OCI-LY7 (cell line): Measurements from ENCODE around the gene TMED6. TPM values are rescaled to one million over a fixed set of nuclear protein-coding genes. Genes with fewer than 3 reads are reported as not detected.

Source experiments
- BruUV-seq: library from RNA; stranded (reverse); fragments of 400-500 nt; replicated peaks from 2 replicates; lab custom pipeline; 2021; lab: Mats Ljungman, UMichigan
- CTCF ChIA-PET: fragments of 300-600 bp; sonication (Branson Sonifier 250); formaldehyde crosslinking; loops from one replicate; lab custom pipeline; 2022; ENCODE audit warnings: antibody characterized with exemption; ENCODE audit not compliant: unreplicated experiment; lab: Charles Lee
- POLR2A ChIA-PET: fragments of 300-600 bp; sonication (Branson Sonifier 250); formaldehyde crosslinking; loops from one replicate; lab custom pipeline; 2022; ENCODE audit warnings: antibody characterized with exemption; lab: Charles Lee
- DNase-seq: peaks from one replicate; pipeline ENCODE4 v3.0.0-alpha.2; 2015; ENCODE audit warnings: low spot score
- H2AFZ ChIP-seq: fragments of 200-600 bp; sonication (generic), shearing (Covaris generic); 2 replicates; pipeline ENCODE4 v1.6.1; 2014; ENCODE audit warnings: mild to moderate bottlenecking, antibody characterized with exemption, low read length, moderate library complexity
- H3K27ac ChIP-seq: fragments of 200-600 bp; sonication (generic); 2 replicates; pipeline ENCODE4 v1.5.1; 2014; ENCODE audit warnings: mixed run types, low read depth, mild to moderate bottlenecking, moderate library complexity, low read length, inconsistent platforms; ENCODE audit not compliant: poor library complexity, severe bottlenecking
- H3K36me3 ChIP-seq: fragments of 200-600 bp; sonication (generic); 2 replicates; pipeline ENCODE4 v1.6.1; 2014; ENCODE audit warnings: mild to moderate bottlenecking, antibody characterized with exemption, low read length, moderate library complexity, mixed read lengths; ENCODE audit not compliant: insufficient read depth
- H3K4me1 ChIP-seq: fragments of 200-600 bp; sonication (generic); 2 replicates; pipeline ENCODE4 v1.5.1; 2014; ENCODE audit warnings: mild to moderate bottlenecking, low read length; ENCODE audit not compliant: insufficient read depth, poor library complexity, severe bottlenecking
- H3K4me2 ChIP-seq: fragments of 200-600 bp; sonication (generic); 2 replicates; pipeline ENCODE4 v1.6.1; 2014; ENCODE audit warnings: mild to moderate bottlenecking, low read length
- H3K4me3 ChIP-seq: fragments of 200-600 bp; sonication (generic); 2 replicates; pipeline ENCODE4 v1.5.1; 2014; ENCODE audit warnings: mild to moderate bottlenecking, low read depth, low read length; ENCODE audit not compliant: poor library complexity, severe bottlenecking
- H3K79me2 ChIP-seq: fragments of 200-600 bp; sonication (generic); 2 replicates; pipeline ENCODE4 v1.6.1; 2016; ENCODE audit warnings: low read depth, mild to moderate bottlenecking, low read length, moderate library complexity, mixed read lengths; ENCODE audit not compliant: insufficient read depth
- H3K9me2 ChIP-seq: fragments of 200-600 bp; sonication (generic); 2 replicates; pipeline ENCODE4 v1.6.1; 2016; ENCODE audit warnings: mild to moderate bottlenecking, low read length, mixed read lengths; ENCODE audit not compliant: insufficient read depth
- H3K9me3 ChIP-seq: fragments of 200-600 bp; sonication (generic); 2 replicates; pipeline ENCODE4 v1.6.1; 2014; ENCODE audit warnings: mild to moderate bottlenecking, mixed run types, low read length, mixed read lengths
- H4K20me1 ChIP-seq: fragments of 200-600 bp; sonication (generic); 2 replicates; pipeline ENCODE4 v1.6.1; 2014; ENCODE audit warnings: mild to moderate bottlenecking, antibody characterized with exemption, low read length, moderate library complexity, mixed read lengths; ENCODE audit not compliant: insufficient read depth
- CTCF ChIP-seq: fragments of 200-600 bp; sonication (generic); conservative IDR thresholded peaks from 2 replicates; pipeline ENCODE4 v1.5.1; 2014; ENCODE audit warnings: mild to moderate bottlenecking, antibody characterized with exemption, low read length, moderate library complexity, mixed read lengths
- EZH2phosphoT487 ChIP-seq: fragments of 200-600 bp; sonication (generic); IDR thresholded peaks from 2 replicates; pipeline ENCODE4 v1.6.1; 2018; ENCODE audit warnings: low read depth, borderline replicate concordance, mild to moderate bottlenecking, mixed run types, antibody characterized with exemption, low read length, moderate library complexity, mixed read lengths
- intact Hi-C: fragments of 100-400 bp; cut with micrococcal nuclease; formaldehyde crosslinking; loops from one replicate; pipeline ENCODE4 v1.10.0; 2022; ENCODE audit not compliant: unreplicated experiment
- total RNA-seq, 2 experiments: library from RNA; depleted of rRNA in 1 of 2; stranded (reverse); fragments of >200 nt in 1 of 2; shearing (Covaris generic) in 1 of 2; gene quantifications; 2 replicates each; pipeline ENCODE4 v1.2.3, GENCODE V29; 2014 to 2022

Gene TMED6
- total RNA-seq, 2 experiments from 2014 or later, result 1.7 TPM

- POLR2A ChIA-PET, result interaction anchor here (1.2 kb wide), 1 partner anchor 21 kb away, joined by 3 read pairs; no protein-coding TSS in a partner anchor
- CTCF ChIA-PET, result no interaction called here
Measured at GRCh38 chr16:69350536-69351133, 951 bp downstream of the TMED6 start.

GRCh38 chr16:69349536-69349935, 2.0 kb downstream of the TMED6 start:
- intact Hi-C loops, result no loop called here
- Histone ChIP-seq H3K27ac (no peak overlapping the region), H3K36me3 (peaks cover 63% of the 10 kb centered on the region), H3K4me2 (no peak overlapping the region), H3K4me1 (no peaks in the 10 kb centered on the region), H2AFZ (no peak overlapping the region), H3K79me2 (no peaks in the 10 kb centered on the region), H3K9me3 (no peaks in the 10 kb centered on the region), H3K4me3 (no peak overlapping the region), H3K9me2 (no peaks in the 10 kb centered on the region), H4K20me1 (no peaks in the 10 kb centered on the region; the same call in 1 of the 2 replicates)
- BruUV-seq, result no TSS peak
- DNase-seq, result no peak
- TF ChIP-seq EZH2phosphoT487, result no peak
- TF ChIP-seq CTCF, result no peak
- CTCF ChIA-PET, result no interaction called here
- POLR2A ChIA-PET, result no interaction called here

More at GRCh38 chr16:69350536-69351133, 951 bp downstream of the TMED6 start:
- Histone ChIP-seq H4K20me1 (no peaks in the 10 kb centered on the region; the same call in 1 of the 2 replicates), H3K4me3 (no peak overlapping the region), H3K36me3 (peaks cover 65% of the 10 kb centered on the region), H3K79me2 (no peaks in the 10 kb centered on the region), H3K9me3 (no peaks in the 10 kb centered on the region), H3K9me2 (no peaks in the 10 kb centered on the region), H3K4me2 (no peak overlapping the region), H3K4me1 (no peaks in the 10 kb centered on the region), H2AFZ (no peak overlapping the region), H3K27ac (no peak overlapping the region)
- DNase-seq, result no peak
- TSS peak; percentile 34 for BruUV-seq
- no peak for TF ChIP-seq EZH2phosphoT487
- intact Hi-C loops, result no loop called here

GRCh38 chr16:69348222-69348621, 3.4 kb downstream of the TMED6 start:
- Histone ChIP-seq H3K4me3 (no peak overlapping the region), H3K9me3 (no peaks in the 10 kb centered on the region), H3K9me2 (no peaks in the 10 kb centered on the region), H2AFZ (no peak overlapping the region), H3K4me1 (no peaks in the 10 kb centered on the region), H3K79me2 (peaks cover 2% of the 10 kb centered on the region), H4K20me1 (no peaks in the 10 kb centered on the region; the same call in none of the 2 replicates), H3K27ac (no peak overlapping the region), H3K4me2 (no peak overlapping the region), H3K36me3 (peaks cover 71% of the 10 kb centered on the region)
- no TSS peak for BruUV-seq
- intact Hi-C loops, result no loop called here
- DNase-seq, result no peak
- ChIA-PET CTCF (interaction anchor here (0.6 kb wide), 1 partner anchor 1486 kb away, joined by 3 read pairs; no protein-coding TSS in a partner anchor), POLR2A (no interaction called here)
- TF ChIP-seq EZH2phosphoT487 (no peak), CTCF (no peak)
